Rectal smooth muscle tissue (tissue), 1 donor: ENCODE results near the gene PARM1.

Experiments
- H3K27ac ChIP-seq: one replicate; pipeline ENCODE4 v1.7.0; 2013; ENCODE audit warnings: low read depth, low read length, inconsistent platforms
- H3K27me3 ChIP-seq: one replicate; pipeline ENCODE4 v1.7.0; 2013; ENCODE audit warnings: low read length; ENCODE audit not compliant: control insufficient read depth, insufficient read depth
- H3K36me3 ChIP-seq: one replicate; pipeline ENCODE4 v1.7.0; 2013; ENCODE audit warnings: low read length; ENCODE audit not compliant: control insufficient read depth, insufficient read depth
- H3K4me1 ChIP-seq: one replicate; pipeline ENCODE4 v1.7.0; 2013; ENCODE audit warnings: low read length; ENCODE audit not compliant: control insufficient read depth, insufficient read depth
- H3K4me3 ChIP-seq: one replicate; pipeline ENCODE4 v1.7.0; 2013; ENCODE audit warnings: low read length
- H3K9ac ChIP-seq: one replicate; pipeline ENCODE4 v1.7.0; 2013; ENCODE audit warnings: low read length

Gene PARM1

DNA sequence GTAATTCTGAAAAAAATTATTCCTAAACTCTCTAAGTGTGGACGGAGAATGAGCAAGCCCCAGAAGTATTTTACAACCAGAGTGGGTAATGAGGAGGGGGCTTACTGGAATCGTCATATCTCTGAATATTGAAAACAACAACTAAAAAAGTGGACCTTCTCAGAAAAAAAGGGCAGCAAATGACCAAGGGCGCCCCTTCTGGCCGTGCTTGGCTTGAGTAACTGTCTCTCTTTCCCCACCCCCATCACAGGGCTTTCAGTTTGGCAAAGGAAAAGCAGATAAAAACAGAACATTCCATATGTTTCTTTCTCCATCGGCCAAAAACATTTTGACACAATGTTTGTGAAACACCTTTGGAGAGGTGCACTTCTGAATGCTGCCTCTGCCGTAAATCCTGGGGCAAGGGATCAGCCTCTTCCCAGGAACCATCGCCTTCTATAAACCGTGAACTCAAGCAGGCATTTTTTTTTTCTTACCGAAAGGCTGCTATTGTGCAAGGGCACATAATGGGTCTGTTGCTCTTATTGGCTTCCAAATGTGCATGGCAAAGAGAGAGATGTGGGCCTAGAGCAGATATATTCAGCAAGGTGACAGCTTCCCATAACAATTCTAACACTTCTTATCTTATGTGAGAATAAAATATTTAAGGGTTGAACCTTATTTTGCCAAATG is 115.4 kb downstream of the PARM1 start:
- Histone ChIP-seq H3K27ac (no peak overlapping the region), H3K4me3 (no peak overlapping the region), H3K36me3 (no peaks in the 10 kb centered on the region), H3K9ac (no peak overlapping the region), H3K27me3 (no peaks in the 10 kb centered on the region), H3K4me1 (no peaks in the 10 kb centered on the region)

DNA sequence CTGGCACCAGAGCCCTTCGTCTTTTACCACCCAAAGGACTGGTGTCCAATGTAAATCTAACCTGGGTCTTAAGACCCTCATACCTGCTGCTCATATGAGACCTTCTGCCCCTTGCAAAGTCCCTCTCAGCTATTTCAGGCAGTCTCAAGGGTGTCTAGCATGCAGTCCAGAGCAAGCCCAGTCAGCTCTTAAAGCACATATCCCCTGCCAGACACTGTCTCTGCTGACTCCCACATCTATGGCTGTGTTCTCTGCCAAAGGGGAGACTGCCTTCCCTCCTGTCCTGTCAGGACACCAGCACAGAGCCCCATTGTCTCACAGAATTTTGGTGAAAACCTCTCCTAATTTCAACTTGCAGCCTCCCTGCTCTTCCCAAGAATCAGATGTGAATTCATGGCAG is 118.5 kb downstream of the PARM1 start:
- Histone ChIP-seq H3K27ac (no peak overlapping the region), H3K36me3 (no peaks in the 10 kb centered on the region), H3K27me3 (no peaks in the 10 kb centered on the region), H3K9ac (no peak overlapping the region), H3K4me3 (no peak overlapping the region), H3K4me1 (no peaks in the 10 kb centered on the region)

DNA sequence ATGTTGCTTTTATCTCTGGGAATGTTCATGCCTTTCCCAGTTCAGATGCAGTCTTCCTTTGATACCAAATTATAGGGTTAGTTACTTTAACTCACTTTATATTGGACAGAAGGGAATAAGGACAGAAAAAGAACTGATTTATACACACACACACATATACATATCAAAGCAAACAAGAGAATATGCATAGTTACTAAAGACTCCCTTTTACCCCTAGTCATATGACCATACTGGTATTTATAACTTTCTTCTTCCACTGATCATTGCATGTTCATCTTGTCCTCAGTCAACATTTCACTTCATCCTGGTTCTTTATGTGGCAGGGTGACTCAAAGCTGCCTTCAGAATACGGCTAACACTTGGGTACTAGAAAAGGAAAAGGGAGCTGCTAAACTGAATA is 120.4 kb downstream of the PARM1 start:
- Histone ChIP-seq H3K27ac (no peak overlapping the region), H3K4me3 (no peak overlapping the region), H3K4me1 (no peaks in the 10 kb centered on the region), H3K36me3 (no peaks in the 10 kb centered on the region), H3K27me3 (no peaks in the 10 kb centered on the region), H3K9ac (no peak overlapping the region)

DNA sequence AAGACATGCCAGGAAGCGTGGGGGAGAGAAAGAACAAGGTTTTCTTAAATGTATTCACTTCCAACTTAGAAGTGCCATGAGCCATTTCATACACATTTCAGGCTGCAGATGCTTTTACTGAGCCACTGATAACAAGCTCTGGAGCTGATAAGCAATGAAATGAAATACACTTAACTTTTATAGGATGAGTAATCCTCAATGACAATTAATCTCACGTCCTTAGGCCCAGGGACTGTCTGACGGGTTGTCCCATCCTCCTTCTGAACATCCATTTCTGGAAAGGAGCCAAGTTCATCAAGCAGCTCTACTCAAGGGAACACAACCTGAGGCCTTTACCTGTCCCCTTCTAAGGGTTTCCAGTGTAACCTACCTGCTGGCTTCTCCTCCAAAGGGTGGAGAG is 121.2 kb downstream of the PARM1 start:
- Histone ChIP-seq H3K4me1 (no peaks in the 10 kb centered on the region), H3K36me3 (no peaks in the 10 kb centered on the region), H3K4me3 (no peak overlapping the region), H3K9ac (no peak overlapping the region), H3K27ac (no peak overlapping the region), H3K27me3 (no peaks in the 10 kb centered on the region)

DNA sequence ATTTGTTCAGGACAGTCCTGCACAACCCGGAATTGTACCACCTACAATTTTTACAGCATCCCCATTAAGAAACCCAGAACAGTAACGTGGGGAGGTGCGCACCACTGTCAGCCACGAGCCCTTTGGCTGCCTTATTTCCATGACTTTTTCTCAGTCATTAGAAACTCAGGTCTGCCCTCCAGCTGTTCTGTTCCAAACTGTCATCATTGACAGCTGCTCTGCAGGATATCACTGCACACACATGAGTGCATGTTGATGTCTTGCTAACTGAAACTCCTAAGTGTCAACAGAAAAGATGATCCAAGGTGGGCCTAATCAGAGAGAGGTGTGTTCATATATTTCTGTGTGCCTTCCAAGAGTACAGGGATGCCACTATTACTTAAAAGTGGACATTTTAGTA is 123.4 kb downstream of the PARM1 start:
- Histone ChIP-seq H3K4me1 (no peaks in the 10 kb centered on the region), H3K27me3 (no peaks in the 10 kb centered on the region), H3K36me3 (no peaks in the 10 kb centered on the region), H3K27ac (no peak overlapping the region), H3K9ac (no peak overlapping the region), H3K4me3 (no peak overlapping the region)

DNA sequence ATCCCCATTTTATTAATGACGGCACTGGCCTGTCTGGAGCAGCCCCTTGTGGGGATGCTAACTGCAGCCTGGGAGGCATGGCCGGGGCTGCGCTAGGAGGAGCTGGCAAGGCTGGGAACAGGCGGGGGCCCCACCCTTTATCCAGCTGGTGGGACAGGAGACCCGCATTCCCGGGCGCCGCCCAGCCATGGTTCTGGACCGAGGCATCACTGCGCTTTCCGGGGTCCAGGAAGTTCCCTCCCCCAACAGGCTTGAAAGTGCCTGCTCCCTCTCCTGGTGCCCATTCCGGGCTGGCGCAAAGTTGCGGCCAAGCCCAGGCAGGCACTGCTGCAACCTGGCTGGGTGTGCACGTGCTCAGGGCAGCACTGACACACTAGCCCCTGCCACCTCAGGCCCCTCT is 124.5 kb downstream of the PARM1 start:
- Histone ChIP-seq H3K27ac (no peak overlapping the region), H3K4me3 (no peak overlapping the region), H3K36me3 (no peaks in the 10 kb centered on the region), H3K9ac (no peak overlapping the region), H3K4me1 (no peaks in the 10 kb centered on the region), H3K27me3 (no peaks in the 10 kb centered on the region)

DNA sequence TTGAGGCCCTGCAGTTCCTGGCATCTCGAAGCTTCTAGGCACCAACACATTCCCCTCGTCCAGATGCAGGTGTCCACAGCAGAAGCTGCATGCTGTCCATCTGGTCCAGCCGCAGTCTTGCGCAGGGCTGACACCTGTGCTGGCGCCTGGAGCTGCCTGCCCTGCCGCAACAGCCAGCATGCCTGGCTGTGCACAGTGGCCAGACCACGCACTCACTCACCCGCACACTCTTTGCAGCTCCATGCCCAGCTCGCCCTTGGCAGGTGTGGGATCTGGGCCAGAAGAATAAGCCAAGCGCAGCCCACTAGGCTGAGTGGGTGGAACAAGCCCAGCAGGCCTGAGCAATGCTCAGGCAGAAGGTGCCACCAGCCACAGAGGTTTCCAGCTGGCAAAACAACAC is 125.6 kb downstream of the PARM1 start:
- no peak overlapping the region for H3K27ac ChIP-seq
- H3K9ac ChIP-seq, result no peak overlapping the region
- no peak overlapping the region for H3K4me3 ChIP-seq
- H3K36me3 ChIP-seq, result no peaks in the 10 kb centered on the region
- no peaks in the 10 kb centered on the region for H3K27me3 ChIP-seq
- no peaks in the 10 kb centered on the region for H3K4me1 ChIP-seq

DNA sequence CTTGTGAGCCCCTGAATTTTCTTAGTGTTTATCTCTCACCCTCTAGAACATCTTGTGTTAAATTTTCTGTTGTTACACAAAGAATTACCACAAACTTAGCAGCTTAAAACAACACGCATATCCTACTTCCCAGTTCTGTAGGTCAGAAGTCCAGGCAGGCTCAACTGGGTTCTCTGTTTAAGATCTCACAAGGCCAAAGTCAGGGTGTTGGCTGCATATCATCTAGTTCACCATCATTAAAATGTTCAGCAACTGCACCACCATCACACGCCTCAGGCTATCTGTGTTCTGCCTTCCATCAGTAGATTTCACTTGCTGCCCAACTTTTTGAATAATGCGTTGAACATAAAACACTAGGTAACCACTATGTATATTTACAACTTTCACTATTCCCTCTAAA is 130.5 kb downstream of the PARM1 start:
- Histone ChIP-seq H3K4me1 (no peaks in the 10 kb centered on the region), H3K36me3 (no peaks in the 10 kb centered on the region), H3K27ac (no peak overlapping the region)

DNA sequence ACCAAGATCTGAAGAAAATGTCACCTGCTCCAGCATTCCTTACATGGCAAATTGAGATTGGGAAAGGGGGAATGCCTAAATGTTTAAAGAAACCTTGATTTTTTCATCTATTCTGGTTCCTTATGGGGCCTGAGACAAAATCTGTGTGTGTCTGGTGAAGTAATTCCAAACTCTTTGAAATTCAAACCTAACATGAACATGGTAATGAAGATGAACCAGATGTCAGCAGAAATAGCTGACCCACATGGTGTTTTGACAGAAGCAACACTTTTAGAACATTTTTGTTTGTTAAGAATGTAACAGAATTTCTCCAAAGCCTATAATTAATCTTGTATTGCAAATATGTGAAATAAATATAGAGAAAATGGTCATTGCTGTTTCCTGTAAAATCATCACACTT is 133.0 kb downstream of the PARM1 start:
- H3K4me1 ChIP-seq, result no peaks in the 10 kb centered on the region
- no peaks in the 10 kb centered on the region for H3K27me3 ChIP-seq
- no peak overlapping the region for H3K9ac ChIP-seq
- H3K27ac ChIP-seq, result no peak overlapping the region
- H3K4me3 ChIP-seq, result no peak overlapping the region
- H3K36me3 ChIP-seq, result no peaks in the 10 kb centered on the region

More for the DNA sequence above, 130.5 kb downstream of the PARM1 start:
- Histone ChIP-seq H3K9ac (no peak overlapping the region), H3K4me3 (no peak overlapping the region), H3K27me3 (no peaks in the 10 kb centered on the region)

DNA sequence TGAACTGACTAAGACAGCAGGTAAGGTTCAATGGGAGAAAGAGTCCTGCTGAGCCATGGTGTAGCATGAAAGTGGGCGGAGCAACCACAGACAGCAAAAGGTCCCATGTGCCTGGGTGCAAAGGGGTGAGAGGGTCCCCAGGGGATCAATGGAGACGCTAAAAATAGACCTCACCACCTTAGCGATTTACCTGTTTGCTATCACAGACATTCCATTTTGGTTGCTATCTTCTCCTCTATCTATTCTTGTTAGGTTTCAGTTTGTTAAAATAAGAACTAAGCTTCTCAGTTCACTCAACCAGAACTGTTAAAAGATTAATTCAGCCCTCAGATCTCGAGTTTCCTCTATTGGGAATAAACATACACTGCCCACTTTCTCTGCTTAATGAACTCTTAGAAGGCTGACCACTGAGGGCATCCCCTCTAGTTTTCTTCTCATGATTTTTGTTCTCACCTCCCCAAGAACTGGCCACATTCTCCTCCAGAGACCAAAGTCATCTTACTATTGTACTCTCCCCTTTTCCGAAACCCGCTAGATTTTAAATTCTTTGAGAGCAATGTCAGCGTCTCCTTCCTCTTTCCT is 136.7 kb downstream of the PARM1 start:
- Histone ChIP-seq H3K27ac (no peak overlapping the region), H3K4me3 (no peak overlapping the region), H3K4me1 (no peaks in the 10 kb centered on the region), H3K27me3 (no peaks in the 10 kb centered on the region), H3K9ac (no peak overlapping the region), H3K36me3 (no peaks in the 10 kb centered on the region)

DNA sequence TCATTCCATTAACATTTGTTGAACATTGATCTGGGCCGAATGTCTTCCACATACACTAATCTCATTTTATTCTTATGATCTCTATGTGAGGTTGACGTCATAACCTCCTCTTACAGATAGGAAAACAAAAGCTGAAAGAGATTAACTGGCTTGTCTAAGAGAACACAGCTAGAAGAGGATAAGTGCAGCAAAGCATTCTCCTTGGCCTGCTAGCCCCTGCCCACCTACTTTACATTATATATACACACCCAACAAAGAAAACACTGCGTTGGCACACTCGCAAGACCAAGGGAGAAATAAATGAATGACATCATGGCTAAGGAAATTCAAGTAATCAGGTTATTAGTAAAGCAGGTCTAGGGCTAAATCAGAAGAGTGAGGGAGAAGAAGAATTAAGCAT is 138.4 kb downstream of the PARM1 start:
- H3K4me3 ChIP-seq, result no peak overlapping the region
- H3K27ac ChIP-seq, result no peak overlapping the region
- H3K4me1 ChIP-seq, result no peaks in the 10 kb centered on the region
- H3K36me3 ChIP-seq, result no peaks in the 10 kb centered on the region
- H3K9ac ChIP-seq, result no peak overlapping the region
- no peaks in the 10 kb centered on the region for H3K27me3 ChIP-seq

DNA sequence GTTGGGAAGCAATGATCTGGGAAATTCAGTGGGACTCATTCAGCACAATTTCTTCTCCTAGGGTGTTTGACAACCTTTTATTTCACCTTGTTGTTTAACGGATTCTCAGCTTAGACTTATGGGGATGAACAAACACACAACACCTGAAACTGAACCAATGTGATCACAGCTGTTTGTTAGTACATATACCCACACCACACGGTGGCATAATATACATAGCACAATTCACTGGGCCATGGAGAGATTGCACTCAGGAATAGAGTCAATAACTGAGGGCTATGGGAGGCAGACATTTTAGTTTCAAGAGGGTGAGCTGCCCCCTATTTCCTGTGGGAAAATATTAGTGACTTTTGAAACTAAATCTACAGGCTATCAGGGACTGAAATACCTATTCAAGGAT is 148.0 kb downstream of the PARM1 start:
- no peak overlapping the region for H3K27ac ChIP-seq
- H3K9ac ChIP-seq, result no peak overlapping the region
- H3K36me3 ChIP-seq, result no peaks in the 10 kb centered on the region
- no peaks in the 10 kb centered on the region for H3K27me3 ChIP-seq
- no peak overlapping the region for H3K4me3 ChIP-seq
- H3K4me1 ChIP-seq, result no peaks in the 10 kb centered on the region

DNA sequence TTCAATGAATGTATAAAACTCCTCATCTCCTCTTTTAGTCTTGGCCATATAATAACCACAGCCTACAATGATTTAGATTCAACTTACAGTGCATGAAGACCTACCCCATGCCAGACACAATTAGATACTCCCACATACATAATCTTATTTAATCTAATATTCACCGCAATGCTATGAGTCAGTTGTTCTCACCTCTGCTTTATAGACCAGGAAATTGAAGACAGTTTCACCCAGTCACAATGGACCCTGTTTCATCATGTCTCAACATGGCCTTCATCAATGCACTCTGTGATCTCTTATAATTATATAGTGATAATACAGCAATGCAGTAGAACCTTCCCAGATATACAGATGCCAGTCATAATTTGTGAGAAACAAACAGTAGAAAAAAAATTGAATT is 148.6 kb downstream of the PARM1 start:
- Histone ChIP-seq H3K4me1 (no peaks in the 10 kb centered on the region), H3K27me3 (no peaks in the 10 kb centered on the region), H3K4me3 (no peak overlapping the region), H3K9ac (no peak overlapping the region), H3K36me3 (no peaks in the 10 kb centered on the region), H3K27ac (no peak overlapping the region)
